Thoracic aorta (tissue), 2 donors: ENCODE results near the gene GPATCH8. TPM values are rescaled to one million over a fixed set of nuclear protein-coding genes. Genes with fewer than 3 reads are reported as not detected.
"Not testable (repeated sequence)": the region's sequence is repeated elsewhere in the genome, so short reads cannot be mapped to it uniquely, and the experiment has no call there.

ENCODE experiments used
- ATAC-seq: fragments of 150-250 bp; one replicate; pipeline ENCODE4 v1.8.0; 2017; ENCODE audit warnings: low read depth; ENCODE audit not compliant: insufficient number of reproducible peaks, low FRiP score
- DNase-seq: peaks from one replicate; pipeline ENCODE4 v3.0.0-alpha.2; 2020; ENCODE audit warnings: low spot score
- H3K27ac ChIP-seq, 2 donors: fragments of 200-600 bp; sonication (generic); 1 replicate in 1 of 2; 2 replicates in 1 of 2; pipeline ENCODE4 v1.5.1; 2016; ENCODE audit warnings: mild to moderate bottlenecking in 2 of 2, moderate library complexity in 2 of 2
- H3K27me3 ChIP-seq: fragments of 200-600 bp; sonication (generic); replicated peaks from 2 replicates; pipeline ENCODE4 v1.6.0; 2016; ENCODE audit warnings: mild to moderate bottlenecking; ENCODE audit not compliant: insufficient read depth
- H3K36me3 ChIP-seq: fragments of 200-600 bp; sonication (generic); one replicate; pipeline ENCODE4 v1.5.1; 2016
- H3K4me1 ChIP-seq, 2 donors: fragments of 200-600 bp; sonication (generic); 1 replicate in 1 of 2; 2 replicates in 1 of 2; pipeline versions ENCODE4 v1.5.1 to v1.6.0; 2016; ENCODE audit warnings: low read depth in 2 of 2, mild to moderate bottlenecking in 1 of 2; ENCODE audit not compliant: control insufficient read depth in 1 of 2
- H3K4me3 ChIP-seq: fragments of 200-600 bp; sonication (generic); 2 replicates; pipeline ENCODE4 v1.5.1; 2016; ENCODE audit warnings: mild to moderate bottlenecking
- H3K9me3 ChIP-seq: fragments of 200-600 bp; sonication (generic); 2 replicates; pipeline ENCODE4 v1.5.1; 2016
- CTCF ChIP-seq: fragments of 200-600 bp; sonication (generic); IDR thresholded peaks from one replicate; pipeline ENCODE4 v1.5.1; 2019; ENCODE audit warnings: antibody characterized with exemption
- total RNA-seq, 2 donors: library from RNA; depleted of rRNA; stranded (reverse); fragments of >200 nt; gene quantifications; one replicate each; pipeline versions ENCODE4 v1.1.0 to v1.2.3, GENCODE V29; 2016

GPATCH8 gene
- total RNA-seq, 2 donors from 2014 or later, result 39.3 to 56.1 TPM

- no peaks in the 10 kb centered on the region for H3K27me3 ChIP-seq
- no peak overlapping the region for H3K27ac ChIP-seq
- no peak for DNase-seq
- peaks cover 0 to 5% of the 10 kb centered on the region in 2 donors for H3K4me1 ChIP-seq
- no peak for TF ChIP-seq CTCF
- peaks cover 29% of the 10 kb centered on the region for H3K36me3 ChIP-seq
- no peak for ATAC-seq
- no peaks in the 10 kb centered on the region for H3K9me3 ChIP-seq
- no peak overlapping the region for H3K4me3 ChIP-seq
These were observed 105.4 kb downstream of the GPATCH8 start for GRCh38 chr17:44397479-44398440.

- Histone ChIP-seq H3K27me3 (no peaks in the 10 kb centered on the region), H3K36me3 (peaks cover 29% of the 10 kb centered on the region), H3K4me3 (no peak overlapping the region), H3K4me1 (peaks cover 0 to 5% of the 10 kb centered on the region in 2 donors), H3K27ac (no peak overlapping the region), H3K9me3 (no peaks in the 10 kb centered on the region)
- DNase-seq (no peak), ATAC-seq (no peak)
- TF ChIP-seq CTCF, result no peak
These were observed 106.3 kb downstream of the GPATCH8 start for GRCh38 chr17:44396946-44397345.

GRCh38 chr17:44394833-44395232 is 108.4 kb downstream of the GPATCH8 start:
- TF ChIP-seq CTCF, result no peak
- no peak for ATAC-seq
- Histone ChIP-seq H3K27ac (no peak overlapping the region), H3K4me3 (no peak overlapping the region), H3K4me1 (peaks cover 0 to 5% of the 10 kb centered on the region in 2 donors), H3K9me3 (no peaks in the 10 kb centered on the region), H3K36me3 (peaks cover 15% of the 10 kb centered on the region), H3K27me3 (no peaks in the 10 kb centered on the region)
- DNase-seq, result no peak

- DNase-seq, H3K4me3 ChIP-seq, H3K27me3 ChIP-seq, H3K9me3 ChIP-seq, H3K27ac ChIP-seq, H3K36me3 ChIP-seq, H3K4me1 ChIP-seq, ATAC-seq: not testable (repeated sequence)
These were observed 109.1 kb downstream of the GPATCH8 start for GRCh38 chr17:44394112-44394511.

- Histone ChIP-seq H3K4me1 (peaks cover 0 to 14% of the 10 kb centered on the region in 2 donors), H3K27me3 (no peaks in the 10 kb centered on the region), H3K4me3 (no peak overlapping the region), H3K9me3 (no peaks in the 10 kb centered on the region), H3K27ac (no peak overlapping the region), H3K36me3 (no peaks in the 10 kb centered on the region)
- TF ChIP-seq CTCF, result no peak
- DNase-seq (no peak), ATAC-seq (no peak)
These were observed 112.8 kb downstream of the GPATCH8 start for GRCh38 chr17:44390250-44390870.
